ENCODE data around the gene CDH6. TPM values are rescaled to one million over a fixed set of nuclear protein-coding genes. Genes with fewer than 3 reads are reported as not detected.
A peak's percentile ranks its signal among the peaks of the same experiment; 100 is the strongest.

CDH6 gene
- polyA plus RNA-seq, 1 of the 3 experiments (the other 2 are of a cell fraction): 1.1 TPM

DNA sequence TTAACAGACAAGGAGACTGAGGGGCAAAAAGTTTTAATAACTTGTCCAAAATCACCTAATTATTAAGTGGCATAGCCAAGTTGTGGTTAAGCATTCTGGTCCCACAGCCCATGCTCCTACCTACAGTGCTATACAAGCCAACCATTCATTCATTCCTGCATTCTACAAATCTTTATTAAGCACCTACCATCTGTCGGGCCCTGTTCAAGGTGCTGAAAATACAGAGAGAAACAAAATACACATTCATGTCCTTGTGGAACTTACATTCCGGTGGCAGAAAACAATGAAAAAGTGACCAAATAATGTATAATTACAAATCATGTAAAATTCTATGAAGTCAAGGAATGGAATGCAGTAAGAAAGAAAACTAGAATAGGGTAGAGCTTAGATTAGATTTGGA is 27.8 kb upstream of the CDH6 start:
- Histone ChIP-seq H4K20me1 (ENCODE audit: insufficient read depth) (no peaks in the 10 kb centered on the region), H3K9ac (no peak overlapping the region), H3K79me2 (ENCODE audit: insufficient read depth) (no peaks in the 10 kb centered on the region), H3K4me1 (ENCODE audit: control insufficient read depth in 1 of 2, insufficient read depth in 2 of 2, low read depth in 1 of 2, low read length in 1 of 2) (no peaks in the 10 kb centered on the region), H3K27me3 (ENCODE audit: insufficient read depth) (no peaks in the 10 kb centered on the region; the same call in 1 of the 2 replicates), H3K27ac (ENCODE audit: low read depth in 2 of 2, low read length in 1 of 2) (no peak overlapping the region), H3K9me2 (no peaks in the 10 kb centered on the region), H2AFZ (ENCODE audit: low read depth) (no peak overlapping the region), H3K9me3 (no peaks in the 10 kb centered on the region), H3F3A (replicated peaks; ENCODE audit: insufficient read depth) (no peaks in the 10 kb centered on the region), H3K4me3 (ENCODE audit: low read depth in 2 of 2, low read length in 1 of 2) (no peak overlapping the region), H3K4me2 (no peak overlapping the region), H3K36me3 (replicated peaks in 1 of 2; ENCODE audit: control insufficient read depth in 1 of 2, insufficient read depth in 2 of 2, low read length in 1 of 2) (no peaks in the 10 kb centered on the region)
- CTCF ChIA-PET: no interaction called here
- TF ChIP-seq, protein P1, sequence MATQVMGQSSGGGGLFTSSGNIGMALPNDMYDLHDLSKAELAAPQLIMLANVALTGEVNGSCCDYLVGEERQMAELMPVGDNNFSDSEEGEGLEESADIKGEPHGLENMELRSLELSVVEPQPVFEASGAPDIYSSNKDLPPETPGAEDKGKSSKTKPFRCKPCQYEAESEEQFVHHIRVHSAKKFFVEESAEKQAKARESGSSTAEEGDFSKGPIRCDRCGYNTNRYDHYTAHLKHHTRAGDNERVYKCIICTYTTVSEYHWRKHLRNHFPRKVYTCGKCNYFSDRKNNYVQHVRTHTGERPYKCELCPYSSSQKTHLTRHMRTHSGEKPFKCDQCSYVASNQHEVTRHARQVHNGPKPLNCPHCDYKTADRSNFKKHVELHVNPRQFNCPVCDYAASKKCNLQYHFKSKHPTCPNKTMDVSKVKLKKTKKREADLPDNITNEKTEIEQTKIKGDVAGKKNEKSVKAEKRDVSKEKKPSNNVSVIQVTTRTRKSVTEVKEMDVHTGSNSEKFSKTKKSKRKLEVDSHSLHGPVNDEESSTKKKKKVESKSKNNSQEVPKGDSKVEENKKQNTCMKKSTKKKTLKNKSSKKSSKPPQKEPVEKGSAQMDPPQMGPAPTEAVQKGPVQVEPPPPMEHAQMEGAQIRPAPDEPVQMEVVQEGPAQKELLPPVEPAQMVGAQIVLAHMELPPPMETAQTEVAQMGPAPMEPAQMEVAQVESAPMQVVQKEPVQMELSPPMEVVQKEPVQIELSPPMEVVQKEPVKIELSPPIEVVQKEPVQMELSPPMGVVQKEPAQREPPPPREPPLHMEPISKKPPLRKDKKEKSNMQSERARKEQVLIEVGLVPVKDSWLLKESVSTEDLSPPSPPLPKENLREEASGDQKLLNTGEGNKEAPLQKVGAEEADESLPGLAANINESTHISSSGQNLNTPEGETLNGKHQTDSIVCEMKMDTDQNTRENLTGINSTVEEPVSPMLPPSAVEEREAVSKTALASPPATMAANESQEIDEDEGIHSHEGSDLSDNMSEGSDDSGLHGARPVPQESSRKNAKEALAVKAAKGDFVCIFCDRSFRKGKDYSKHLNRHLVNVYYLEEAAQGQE (IDR thresholded peaks at IDR 0.05; ENCODE audit: low read depth, low read length): peak; percentile 67; the same call in 1 of the 2 replicates
- TF ChIP-seq EP300 (IDR thresholded peaks at IDR 0.05; ENCODE audit: borderline replicate concordance in 1 of 2, low read depth in 1 of 2, low read length in 1 of 2): no peak
- DNase-seq: no peak
- POLR2A ChIA-PET: no interaction called here
- 53% methylated on average over 2 of the region's 2 CpGs for WGBS (ENCODE audit: low lambda C conversion rate)

- no peaks in the 10 kb centered on the region for H3K4me1 ChIP-seq (ENCODE audit: control insufficient read depth in 1 of 2, insufficient read depth in 2 of 2, low read depth in 1 of 2, low read length in 1 of 2)
- H3K4me2 ChIP-seq: no peak overlapping the region
- DNase-seq: no peak
- H3K79me2 ChIP-seq (ENCODE audit: insufficient read depth): no peaks in the 10 kb centered on the region
- H3F3A ChIP-seq (replicated peaks; ENCODE audit: insufficient read depth): no peaks in the 10 kb centered on the region
- H3K9me2 ChIP-seq: no peaks in the 10 kb centered on the region
- 20% methylated on average over 7 of the region's 7 CpGs for WGBS (ENCODE audit: low lambda C conversion rate)
- H3K36me3 ChIP-seq (replicated peaks in 1 of 2; ENCODE audit: control insufficient read depth in 1 of 2, insufficient read depth in 2 of 2, low read length in 1 of 2): no peaks in the 10 kb centered on the region
- H4K20me1 ChIP-seq (ENCODE audit: insufficient read depth): no peaks in the 10 kb centered on the region
- ChIA-PET CTCF (interaction anchor here (1.0 to 1.9 kb wide), 3 partner anchors 11 to 63 kb away, joined by 4 to 13 read pairs (median 5); no protein-coding TSS in a partner anchor), POLR2A (no interaction called here)
- H3K9me3 ChIP-seq: no peaks in the 10 kb centered on the region
- no peak overlapping the region for H2AFZ ChIP-seq (ENCODE audit: low read depth)
- H3K9ac ChIP-seq: no peak overlapping the region
- no peaks in the 10 kb centered on the region; the same call in 1 of the 2 replicates for H3K27me3 ChIP-seq (ENCODE audit: insufficient read depth)
- no peak for TF ChIP-seq FOXJ3 (CRISPR knock-in tag; IDR thresholded peaks at IDR 0.05)
- TF ChIP-seq MEF2A (IDR thresholded peaks at IDR 0.05; ENCODE audit: borderline replicate concordance, low read depth): no peak
- TF ChIP-seq RAD21 (IDR thresholded peaks at IDR 0.05; ENCODE audit: low read length): no peak
- TF ChIP-seq GATA2 (CRISPR knock-in tag; IDR thresholded peaks at IDR 0.05): no peak
- TF ChIP-seq, protein P2, sequence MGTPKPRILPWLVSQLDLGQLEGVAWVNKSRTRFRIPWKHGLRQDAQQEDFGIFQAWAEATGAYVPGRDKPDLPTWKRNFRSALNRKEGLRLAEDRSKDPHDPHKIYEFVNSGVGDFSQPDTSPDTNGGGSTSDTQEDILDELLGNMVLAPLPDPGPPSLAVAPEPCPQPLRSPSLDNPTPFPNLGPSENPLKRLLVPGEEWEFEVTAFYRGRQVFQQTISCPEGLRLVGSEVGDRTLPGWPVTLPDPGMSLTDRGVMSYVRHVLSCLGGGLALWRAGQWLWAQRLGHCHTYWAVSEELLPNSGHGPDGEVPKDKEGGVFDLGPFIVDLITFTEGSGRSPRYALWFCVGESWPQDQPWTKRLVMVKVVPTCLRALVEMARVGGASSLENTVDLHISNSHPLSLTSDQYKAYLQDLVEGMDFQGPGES (IDR thresholded peaks at IDR 0.05; ENCODE audit: low read depth, low read length): no peak
- no peak for TF ChIP-seq RCOR1 (IDR thresholded peaks at IDR 0.05; ENCODE audit: low read length)
- no peak for TF ChIP-seq RXRA (IDR thresholded peaks at IDR 0.05; ENCODE audit: borderline replicate concordance, low read depth)
- no peak for TF ChIP-seq FOXM1 (IDR thresholded peaks at IDR 0.05; ENCODE audit: low read depth)
- TF ChIP-seq RFX5 (IDR thresholded peaks at IDR 0.05; ENCODE audit: low read length): no peak
- TF ChIP-seq TAF1 (IDR thresholded peaks at IDR 0.05; ENCODE audit: borderline replicate concordance, low read depth, low read length): no peak
- H3K27ac ChIP-seq (ENCODE audit: low read depth in 2 of 2, low read length in 1 of 2): no peak overlapping the region
- H3K4me3 ChIP-seq (ENCODE audit: low read depth in 2 of 2, low read length in 1 of 2): no peak overlapping the region
Observed at GRCh38 chr5:31169379-31169778, 24.1 kb upstream of the CDH6 start.
